ENCODE results near the gene TCF7.

TCF7 gene

DNA sequence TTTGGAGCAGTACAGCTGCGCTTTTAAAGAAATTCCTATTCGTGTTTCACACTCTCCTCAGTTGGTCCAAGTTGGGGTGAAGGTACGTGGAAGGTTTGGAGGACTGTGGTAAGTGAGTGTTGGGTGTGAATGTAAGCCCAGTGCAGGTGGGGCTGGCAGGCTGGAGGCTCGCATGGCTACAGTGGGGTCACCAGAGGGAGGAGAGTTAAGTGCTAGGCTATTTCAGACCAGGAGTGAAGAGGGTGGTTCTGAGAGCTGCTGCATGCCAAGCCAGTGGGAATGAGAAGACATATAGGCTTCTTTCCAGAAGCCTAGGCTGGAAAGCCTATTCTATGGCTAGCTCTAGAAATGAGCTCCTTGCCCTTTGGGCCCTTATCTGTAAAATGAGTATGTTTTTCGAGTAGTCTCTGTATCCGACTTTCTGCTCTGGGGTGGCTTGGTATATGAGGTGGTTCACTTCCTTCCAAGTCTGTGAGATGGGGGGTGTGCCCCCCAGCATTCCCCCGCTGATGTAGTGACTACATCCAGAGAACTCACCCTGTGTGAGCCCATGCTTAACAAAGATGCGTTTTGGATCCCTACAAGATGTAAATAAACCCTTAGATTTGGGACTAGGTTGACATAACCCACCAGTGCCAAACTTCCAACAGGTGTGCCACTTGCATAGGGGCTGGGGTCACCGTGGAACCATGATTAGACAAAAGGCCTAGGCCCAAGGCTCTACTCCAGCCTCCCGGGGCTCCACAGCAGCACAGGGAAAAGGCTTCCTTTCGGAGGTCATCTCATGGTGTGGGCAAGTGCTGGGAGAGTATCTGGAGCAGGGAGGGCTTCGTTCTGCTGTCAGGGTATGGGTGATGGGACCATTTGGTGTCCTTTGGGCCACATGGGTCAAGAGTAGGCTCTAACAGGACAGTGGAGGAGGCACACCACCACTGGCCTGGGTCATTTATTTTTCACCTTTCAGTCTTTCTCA lies 2.6 kb downstream of the TCF7 start:
- TF ChIP-seq CTCF (IDR thresholded peaks at IDR 0.05; ENCODE audit: borderline replicate concordance, control extremely low read depth, extremely low read depth, insufficient read depth, missing control alignments): no peak

GRCh38 chr5:134118212-134118835 lies 3.8 kb downstream of the TCF7 start:
- in situ Hi-C loops (cut with MboI; ENCODE audit: low sequenced_read_pairs, unreplicated experiment): no loop called here
- no peak for DNase-seq (ENCODE audit: low spot score)
- TF ChIP-seq CTCF (IDR thresholded peaks at IDR 0.05; ENCODE audit: borderline replicate concordance, control extremely low read depth, extremely low read depth, insufficient read depth, missing control alignments): no peak

More for the DNA sequence above, 2.6 kb downstream of the TCF7 start:
- no peak for DNase-seq (ENCODE audit: low spot score)
- in situ Hi-C loops (cut with MboI; ENCODE audit: low sequenced_read_pairs, unreplicated experiment): no loop called here

DNA sequence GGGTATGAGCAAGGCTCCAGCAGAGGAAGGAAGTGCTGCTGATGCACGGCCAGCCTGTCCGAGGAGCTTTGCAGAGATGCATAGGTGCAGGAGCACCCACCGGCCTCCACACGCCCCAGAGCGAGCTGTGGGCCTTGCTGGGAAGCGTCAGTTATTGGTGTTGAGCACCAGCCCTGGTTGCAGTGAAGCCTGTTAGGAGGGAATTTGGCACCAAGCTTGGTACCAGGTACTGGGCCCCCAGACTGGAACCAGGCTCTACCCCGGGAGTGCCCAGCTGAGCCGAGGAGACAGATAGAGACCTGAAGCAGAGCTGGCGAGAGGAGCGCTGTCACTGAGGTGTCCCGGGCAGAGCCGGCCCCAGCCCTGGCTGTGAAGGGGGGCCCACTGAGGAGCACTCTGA lies 5.2 kb downstream of the TCF7 start:
- DNase-seq (ENCODE audit: low spot score): no peak
- in situ Hi-C loops (cut with MboI; ENCODE audit: low sequenced_read_pairs, unreplicated experiment): no loop called here
- no peak for TF ChIP-seq CTCF (IDR thresholded peaks at IDR 0.05; ENCODE audit: borderline replicate concordance, control extremely low read depth, extremely low read depth, insufficient read depth, missing control alignments)

DNA sequence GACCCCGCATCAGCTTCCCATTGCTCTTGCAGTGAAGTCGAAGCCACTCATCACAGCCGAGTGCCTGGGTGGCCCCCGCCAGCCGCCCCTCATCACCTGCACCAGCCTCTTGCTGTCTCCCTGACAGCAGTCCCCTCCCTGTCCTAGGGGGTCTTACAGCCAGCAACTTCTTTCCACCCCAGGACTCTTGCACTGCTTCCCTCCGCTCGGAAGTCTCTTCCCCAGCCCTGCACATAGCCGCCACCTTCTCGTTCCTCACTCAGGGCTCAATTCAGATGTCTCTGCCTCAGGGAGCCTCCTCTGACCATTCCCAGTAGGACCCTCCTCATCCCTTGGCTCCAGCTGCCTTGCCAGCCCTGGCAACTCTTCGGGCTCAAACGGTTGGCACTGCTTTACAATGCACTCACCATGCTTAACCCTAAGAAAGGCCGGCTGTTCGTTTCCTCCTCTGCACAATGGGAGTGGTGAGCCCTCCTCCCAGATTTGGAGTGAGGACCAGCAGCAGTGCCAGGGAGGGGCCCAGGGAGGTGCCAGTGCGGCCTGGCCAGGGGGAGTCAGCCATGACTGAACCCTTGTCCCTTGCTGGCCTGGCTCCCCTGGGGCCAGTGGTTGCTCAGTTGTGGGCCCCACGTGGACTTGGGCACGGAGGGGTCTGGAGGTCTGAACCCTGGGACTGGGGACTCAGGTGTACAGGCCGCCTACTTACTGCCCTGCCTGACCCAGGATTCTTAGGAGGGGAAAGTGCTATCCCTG lies 6.1 kb downstream of the TCF7 start:
- in situ Hi-C loops (cut with MboI; ENCODE audit: low sequenced_read_pairs, unreplicated experiment): no loop called here
- DNase-seq (ENCODE audit: low spot score): no peak
- TF ChIP-seq CTCF (IDR thresholded peaks at IDR 0.05; ENCODE audit: borderline replicate concordance, control extremely low read depth, extremely low read depth, insufficient read depth, missing control alignments): no peak

DNA sequence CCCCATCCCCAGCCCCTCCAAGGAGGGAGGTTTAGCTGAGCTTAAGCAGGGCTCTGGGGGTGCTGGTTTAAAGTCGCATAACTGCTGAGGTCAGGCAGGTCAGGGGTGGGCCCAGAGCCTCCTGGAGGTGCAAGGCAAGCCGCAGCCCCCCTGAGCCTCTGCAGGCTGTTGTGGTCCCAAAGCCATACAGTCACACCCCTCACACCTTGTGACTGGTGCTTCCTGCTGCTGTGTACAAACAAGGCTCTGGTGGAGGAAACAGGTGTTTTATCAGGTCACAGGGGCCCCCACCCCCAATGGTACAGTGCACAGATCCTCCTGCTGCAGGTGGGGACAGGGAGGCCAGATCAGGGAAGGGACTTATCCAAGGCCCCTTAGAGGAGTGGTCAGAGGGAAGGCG lies 8.0 kb downstream of the TCF7 start:
- in situ Hi-C loops (cut with MboI; ENCODE audit: low sequenced_read_pairs, unreplicated experiment): no loop called here
- no peak for DNase-seq (ENCODE audit: low spot score)
- no peak for TF ChIP-seq CTCF (IDR thresholded peaks at IDR 0.05; ENCODE audit: borderline replicate concordance, control extremely low read depth, extremely low read depth, insufficient read depth, missing control alignments)

DNA sequence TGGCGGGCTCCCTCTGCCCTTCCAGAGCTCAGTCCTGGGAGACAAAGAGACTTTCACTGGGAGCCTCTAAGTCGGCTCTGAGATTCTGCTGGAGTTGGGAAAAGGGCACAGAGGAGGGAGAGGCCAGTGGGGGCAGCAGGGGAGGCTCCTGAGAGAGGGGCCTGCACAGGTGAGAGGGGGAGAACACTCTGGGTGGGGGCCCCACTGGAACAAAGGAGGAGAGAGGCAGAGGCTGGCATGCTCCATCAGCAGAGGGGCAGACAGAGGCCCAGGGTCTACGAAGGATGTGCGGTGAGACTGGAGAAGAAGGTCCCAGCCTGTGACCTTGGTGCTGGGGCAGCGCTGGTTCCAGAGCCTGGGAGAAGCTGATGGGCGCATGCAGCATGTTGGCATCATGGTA lies 8.9 kb downstream of the TCF7 start:
- no peak for TF ChIP-seq CTCF (IDR thresholded peaks at IDR 0.05; ENCODE audit: borderline replicate concordance, control extremely low read depth, extremely low read depth, insufficient read depth, missing control alignments)
- in situ Hi-C loops (cut with MboI; ENCODE audit: low sequenced_read_pairs, unreplicated experiment): no loop called here
- no peak for DNase-seq (ENCODE audit: low spot score)

All from GM13976 (cell line).